Skeletal muscle cell (primary cell): ENCODE results near the gene PGAP2.
"Not testable (repeated sequence)": the region's sequence is repeated elsewhere in the genome, so short reads cannot be mapped to it uniquely, and the experiment has no call there.

Source experiments
- DNase-seq: peaks from one replicate; pipeline ENCODE4 v3.0.0-alpha.2; 2010; ENCODE audit warnings: low read depth
- H3K4me3 ChIP-seq: 2 replicates; pipeline ENCODE4 v1.5.1; 2011; ENCODE audit warnings: low read depth, mild to moderate bottlenecking, control low read depth, low read length, moderate library complexity

PGAP2 gene

GRCh38 chr11:3849297-3849874 is 41.0 kb downstream of the PGAP2 start:
- H3K4me3 ChIP-seq, result no peak overlapping the region
- DNase-seq, result no peak

DNA sequence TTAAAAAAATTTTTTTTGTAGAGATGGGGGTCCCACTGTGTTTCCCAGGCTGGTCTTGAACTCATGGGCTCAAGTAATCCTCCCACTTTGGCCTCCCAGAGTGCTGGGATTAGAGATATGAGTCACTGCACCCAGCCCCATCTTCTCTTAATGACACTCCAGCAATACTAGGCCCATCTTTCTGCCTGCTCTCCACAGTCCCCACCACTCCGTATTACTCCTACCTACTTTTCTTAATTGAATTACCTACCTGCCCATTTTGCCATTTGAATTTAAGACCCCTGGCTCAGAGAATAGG is 45.1 kb downstream of the PGAP2 start:
- no peak for DNase-seq
- no peak overlapping the region for H3K4me3 ChIP-seq

DNA sequence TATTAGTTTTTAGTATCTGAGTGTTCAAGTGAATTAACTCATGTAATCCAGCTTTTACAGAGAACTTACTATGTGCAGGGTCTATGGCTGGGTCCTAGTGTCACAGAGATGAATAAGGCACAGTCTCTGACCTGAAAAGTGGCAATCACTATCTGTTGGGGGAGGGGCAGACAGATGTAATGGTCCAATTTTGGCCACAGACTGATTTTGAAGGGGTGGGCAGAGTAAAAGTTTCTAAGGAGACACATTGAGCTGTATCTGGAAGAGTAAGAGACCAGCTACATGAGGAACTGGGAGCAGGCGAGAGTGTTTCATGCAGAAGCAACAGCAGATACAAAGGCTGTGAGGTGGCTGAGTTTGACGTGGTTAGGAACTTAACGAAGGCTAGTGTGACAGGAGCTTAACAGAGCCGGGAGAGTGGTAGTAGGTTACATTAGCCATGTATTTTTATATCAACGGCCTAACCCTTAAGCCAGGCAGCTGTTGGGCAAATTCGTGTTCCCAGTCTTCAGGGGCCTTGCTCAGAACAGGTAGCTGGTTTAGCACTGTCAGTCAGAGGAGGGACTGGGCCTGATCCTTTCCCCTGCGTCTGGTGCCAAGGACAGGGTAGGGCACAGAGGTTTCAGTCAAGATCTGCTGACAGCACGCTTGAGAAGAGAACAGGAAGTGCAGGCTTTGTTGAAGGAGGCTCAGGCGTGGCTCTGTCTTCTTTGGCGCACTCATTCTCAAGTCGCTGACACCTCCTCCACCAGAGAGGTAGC is 45.7 kb downstream of the PGAP2 start:
- no peak overlapping the region for H3K4me3 ChIP-seq
- no peak for DNase-seq

- H3K4me3 ChIP-seq, result no peak overlapping the region
Observed at GRCh38 chr11:3854660-3854976, 46.3 kb downstream of the PGAP2 start.

DNA sequence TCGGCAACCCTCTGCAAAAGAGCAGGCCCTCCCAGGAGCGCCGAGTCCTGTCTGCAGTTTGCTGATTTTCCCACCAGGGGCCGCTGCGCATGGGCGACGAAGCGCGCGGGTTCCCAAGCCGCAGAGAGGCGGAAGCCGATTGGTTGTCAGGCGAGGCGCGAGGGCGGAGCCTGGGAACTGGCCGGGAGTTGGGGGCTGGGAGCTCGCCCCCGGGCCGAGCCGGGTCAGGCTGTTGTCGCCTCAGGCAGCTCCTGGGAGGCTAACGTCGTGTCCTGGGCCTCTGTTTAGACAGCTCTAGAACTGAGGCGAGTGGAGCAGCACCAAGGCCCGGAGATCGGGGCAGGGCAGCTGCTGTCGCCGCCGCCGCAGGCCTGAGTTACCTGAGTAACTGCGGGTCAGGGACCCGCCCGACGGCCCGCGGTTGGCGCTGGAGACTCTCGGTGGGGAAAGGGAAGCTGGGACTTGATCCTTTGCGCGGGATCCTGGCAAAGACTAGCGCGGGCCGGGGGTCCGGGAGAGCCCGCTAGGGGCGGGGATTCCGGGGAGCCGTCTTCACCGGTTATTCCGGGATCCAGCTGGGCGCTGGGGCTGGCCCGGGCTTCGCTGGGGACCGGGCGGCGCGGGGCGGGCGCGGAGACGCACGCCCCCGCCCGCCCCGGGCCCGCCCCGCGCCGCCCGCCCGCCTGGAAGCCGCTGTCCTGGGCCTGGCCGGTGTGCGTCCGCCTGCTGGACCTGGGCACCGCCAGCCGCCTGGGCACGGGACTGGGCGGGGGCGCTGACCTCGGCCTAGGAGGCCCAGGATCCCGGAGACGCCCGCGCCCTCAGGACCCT is 46.8 kb downstream of the PGAP2 start, which contains the start of gene STIM1:
TSS of gene STIM1 (plus strand) at position 688 of the 831 bp plus-strand sequence. CDS start 607 bp downstream, outside the sequence.
- H3K4me3 ChIP-seq, result peak within 1 kb of the TSS; percentile 85
- peak; percentile 67 for DNase-seq

More at GRCh38 chr11:3854660-3854976, 46.3 kb downstream of the PGAP2 start:
- DNase-seq, result no peak

DNA sequence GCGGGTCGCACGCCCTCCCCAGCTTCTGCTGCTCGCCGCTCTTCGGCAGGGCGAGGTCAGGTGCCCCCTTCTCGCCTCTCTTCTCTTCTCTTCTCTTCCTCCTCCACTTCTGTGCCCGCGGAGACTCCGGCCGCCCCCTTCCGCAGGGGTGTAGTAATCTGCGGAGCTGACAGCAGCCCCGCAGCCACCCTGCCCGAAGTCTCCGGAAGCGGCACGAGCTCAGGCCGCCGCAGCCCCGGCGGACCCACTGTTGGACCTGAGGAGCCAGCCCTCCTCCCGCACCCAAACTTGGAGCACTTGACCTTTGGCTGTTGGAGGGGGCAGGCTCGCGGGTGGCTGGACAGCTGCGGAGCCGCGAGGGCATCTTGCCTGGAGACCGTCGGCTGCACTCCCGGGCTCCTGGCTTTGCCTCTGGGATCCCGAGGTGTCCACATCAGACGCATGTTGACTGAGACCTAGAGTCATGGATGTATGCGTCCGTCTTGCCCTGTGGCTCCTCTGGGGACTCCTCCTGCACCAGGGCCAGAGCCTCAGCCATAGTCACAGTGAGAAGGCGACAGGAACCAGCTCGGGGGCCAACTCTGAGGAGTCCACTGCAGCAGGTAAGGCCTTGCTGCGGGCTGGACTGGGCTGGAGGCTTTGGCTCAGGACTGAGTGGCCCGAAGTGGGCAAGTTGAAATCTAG is 47.6 kb downstream of the PGAP2 start:
- no peak for DNase-seq

DNA sequence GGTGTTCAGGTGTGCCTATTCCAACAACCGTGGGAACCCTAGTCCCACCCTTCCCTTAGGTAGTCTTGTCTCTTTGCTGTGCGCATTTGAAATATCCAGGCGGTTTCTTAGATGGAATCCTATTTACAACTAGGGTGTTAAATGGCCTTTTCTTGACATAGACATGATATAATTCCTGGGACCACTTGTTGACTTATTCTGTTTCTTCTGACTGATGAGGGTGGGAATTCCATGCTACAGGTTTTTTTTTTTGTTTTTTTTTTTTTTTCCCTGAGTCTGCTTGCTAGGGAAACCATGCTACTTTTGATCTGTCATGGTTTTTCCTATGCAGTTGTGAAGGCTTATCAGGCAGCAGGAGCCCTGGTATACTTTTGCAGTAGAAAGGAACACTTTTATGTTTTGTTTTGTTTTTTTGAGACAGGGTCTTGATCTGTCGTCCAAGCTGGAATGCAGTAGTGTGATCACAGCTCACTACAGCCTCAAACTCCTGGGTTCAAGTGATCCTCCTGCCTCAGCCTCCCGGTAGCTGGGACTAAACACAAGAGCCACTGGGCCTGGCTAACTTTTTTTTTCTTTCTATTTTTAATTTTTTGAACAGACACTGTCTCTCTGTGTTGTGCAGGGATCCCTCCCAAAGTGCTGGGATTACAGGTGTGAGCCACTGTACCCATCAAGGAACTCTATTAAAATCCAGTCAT is 48.6 kb downstream of the PGAP2 start:
- H3K4me3 ChIP-seq, result peak overlapping the region; percentile 85
- DNase-seq, result no peak

More for the DNA sequence above, 47.6 kb downstream of the PGAP2 start:
- peak overlapping the region; percentile 85 for H3K4me3 ChIP-seq

DNA sequence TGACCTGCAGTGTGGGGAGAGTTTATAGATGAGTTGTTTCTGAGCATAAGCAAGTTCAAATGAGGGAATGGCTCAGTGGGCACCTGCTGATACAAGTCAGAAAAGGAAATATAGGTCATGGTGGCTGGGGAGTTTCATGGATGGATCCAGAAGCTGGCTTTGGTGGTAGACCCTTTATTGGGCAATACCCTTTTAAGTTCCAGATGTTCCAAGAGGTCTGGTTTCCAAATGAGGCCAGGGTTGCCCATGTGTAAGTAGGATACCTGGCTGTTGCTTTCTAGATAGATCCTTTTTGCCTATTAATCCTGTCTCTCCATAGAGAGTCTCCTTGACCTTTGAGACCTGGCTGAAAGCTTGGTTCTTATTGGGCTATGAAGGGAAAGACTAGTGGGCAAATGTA is 49.3 kb downstream of the PGAP2 start:
- DNase-seq, result no peak
- no peak overlapping the region for H3K4me3 ChIP-seq

DNA sequence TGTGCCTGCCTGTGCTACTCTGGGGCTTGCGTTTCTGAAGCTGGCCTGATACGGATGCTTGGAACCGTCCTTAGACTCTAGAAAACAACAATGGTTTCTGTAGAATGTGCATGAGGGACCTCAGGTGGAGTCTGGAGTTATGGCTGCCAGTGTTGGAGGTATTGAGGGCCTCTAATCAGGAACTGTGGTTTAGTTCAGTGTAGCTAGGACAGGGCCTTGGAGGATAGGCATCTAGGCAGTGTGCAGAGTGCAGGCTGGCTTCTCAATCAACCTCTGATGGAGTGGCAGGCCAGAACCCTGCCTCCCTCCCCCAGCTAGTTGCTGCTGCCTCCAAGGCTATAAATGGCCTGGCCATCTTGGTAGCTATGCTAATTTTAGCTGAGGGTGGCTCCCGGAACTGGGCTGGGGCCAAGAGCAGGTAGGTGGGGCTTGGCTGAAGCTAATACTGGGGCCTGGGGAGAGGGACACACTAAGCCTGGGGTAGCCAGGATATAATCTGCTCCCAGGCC is 51.1 kb downstream of the PGAP2 start:
- no peak overlapping the region for H3K4me3 ChIP-seq
- DNase-seq, result no peak

- H3K4me3 ChIP-seq, result no peak overlapping the region
- no peak for DNase-seq
Observed at GRCh38 chr11:3860375-3860774, 52.0 kb downstream of the PGAP2 start.

DNA sequence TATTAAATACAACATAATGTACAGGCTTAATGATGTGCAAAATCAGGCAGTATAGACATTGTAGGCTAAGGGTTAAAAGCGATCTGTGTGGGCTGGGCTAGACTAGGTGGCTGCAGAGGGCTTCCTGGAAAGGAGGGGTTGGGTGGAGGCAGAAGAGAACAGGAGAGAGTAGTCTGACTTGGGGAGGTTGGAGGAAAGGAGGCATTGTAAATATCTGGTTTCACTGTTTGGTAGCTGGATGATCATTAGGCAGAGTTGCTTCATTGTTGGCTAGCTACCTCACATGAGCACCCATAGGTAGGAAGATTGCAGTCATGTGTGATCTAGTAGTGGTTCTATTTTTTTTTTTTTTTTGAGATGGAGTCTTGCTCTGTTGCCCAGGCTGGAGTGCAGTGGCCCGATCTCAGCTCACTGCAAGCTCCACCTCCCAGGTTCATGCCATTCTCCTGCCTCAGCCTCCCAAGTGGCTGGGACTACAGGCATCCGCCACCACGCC is 52.6 kb downstream of the PGAP2 start:
- not testable (repeated sequence) for DNase-seq, H3K4me3 ChIP-seq

DNA sequence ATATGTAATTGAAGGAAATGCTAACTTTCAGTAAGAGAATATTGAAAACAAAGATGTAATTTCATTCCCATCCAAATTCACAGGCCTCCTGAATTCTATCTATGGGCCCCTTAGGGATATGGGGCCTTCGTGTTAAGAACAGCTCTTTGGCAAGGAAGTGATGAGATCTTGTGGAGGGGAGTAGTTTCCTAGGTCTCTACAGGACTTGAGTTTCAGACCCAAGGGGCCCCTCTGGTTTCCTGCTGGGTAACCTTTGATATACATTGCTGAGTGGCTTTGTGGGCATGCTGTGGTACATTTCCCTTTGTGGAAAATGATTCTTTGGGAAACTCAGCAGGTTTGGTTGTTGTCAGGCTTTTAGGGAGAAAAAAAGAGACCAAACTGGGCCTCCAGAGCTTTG is 53.3 kb downstream of the PGAP2 start:
- H3K4me3 ChIP-seq, result no peak overlapping the region
- peak; percentile 64 for DNase-seq

- no peak for DNase-seq
- no peak overlapping the region for H3K4me3 ChIP-seq
Observed at GRCh38 chr11:3865388-3866193, 57.2 kb downstream of the PGAP2 start.

- no peak for DNase-seq
- H3K4me3 ChIP-seq, result no peak overlapping the region
Observed at GRCh38 chr11:3866206-3866605, 57.8 kb downstream of the PGAP2 start.

DNA sequence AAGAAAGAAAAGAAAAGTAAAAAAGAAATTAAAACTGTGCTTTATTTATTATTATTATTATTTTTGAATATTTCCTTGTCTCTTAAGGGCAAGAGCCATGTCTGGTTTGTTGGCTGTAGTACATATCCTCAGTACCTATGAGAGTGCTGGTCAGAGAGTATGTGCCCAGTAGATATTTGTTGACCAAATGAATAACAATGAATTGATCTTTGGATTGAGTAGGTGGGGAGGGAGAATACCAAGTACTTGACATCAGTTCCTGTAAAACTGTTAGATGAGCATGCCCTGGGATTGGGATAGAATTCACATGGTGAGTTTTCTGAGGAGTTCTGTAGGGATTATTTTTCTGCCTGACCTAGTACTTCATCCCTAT is 58.5 kb downstream of the PGAP2 start:
- no peak for DNase-seq
- H3K4me3 ChIP-seq, result no peak overlapping the region

DNA sequence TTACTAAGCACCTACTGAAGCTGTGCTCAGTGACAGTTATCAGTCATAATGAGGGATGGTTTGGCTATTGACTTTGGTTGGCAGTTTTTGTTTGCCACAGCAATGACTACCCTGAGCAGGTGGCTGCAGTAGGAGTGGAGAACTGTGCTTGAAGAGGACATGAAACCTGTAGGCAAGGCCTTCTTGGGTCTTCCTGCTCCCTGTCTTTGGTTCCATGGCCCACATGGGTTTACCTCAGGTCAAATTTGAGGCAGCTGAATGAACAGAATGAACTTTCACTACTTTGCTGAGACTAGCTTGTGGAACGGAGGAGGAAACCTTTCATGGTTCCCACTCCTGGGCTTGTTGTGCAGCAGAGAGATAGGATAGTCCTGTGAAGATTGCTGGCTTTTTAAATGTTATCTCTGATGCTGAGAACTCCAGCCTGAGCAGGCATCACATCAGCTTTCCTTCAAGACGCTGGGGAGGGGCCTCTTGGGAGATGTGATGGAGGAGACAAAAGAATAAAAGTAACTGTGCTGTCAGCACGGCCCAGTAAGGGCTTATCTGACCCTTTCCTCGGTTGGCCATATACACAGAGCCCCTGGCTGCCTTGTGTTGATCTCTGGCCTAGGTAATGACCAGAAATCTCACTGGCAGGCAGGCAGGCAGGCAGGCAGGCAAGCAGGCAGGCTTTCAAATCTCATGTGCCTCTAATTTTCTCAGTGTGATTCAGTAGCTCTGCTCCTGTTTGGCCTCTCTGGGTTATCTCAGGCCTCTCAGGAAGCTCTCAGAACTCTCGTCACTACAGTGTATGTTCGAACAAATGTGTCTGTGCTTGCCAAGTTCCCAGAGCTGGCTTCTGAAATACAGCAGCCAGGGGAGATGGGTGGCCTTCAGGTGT is 59.1 kb downstream of the PGAP2 start:
- DNase-seq, result no peak

GRCh38 chr11:3873712-3874349 is 65.5 kb downstream of the PGAP2 start:
- DNase-seq, result no peak
- no peak overlapping the region for H3K4me3 ChIP-seq

More for the DNA sequence above, 59.1 kb downstream of the PGAP2 start:
- no peak overlapping the region for H3K4me3 ChIP-seq
